GM04504 (cell line): Measurements from ENCODE around the gene AP2S1.
"Not testable (repeated sequence)": the region's sequence is repeated elsewhere in the genome, so short reads cannot be mapped to it uniquely, and the experiment has no call there.

ENCODE experiments used
- DNase-seq: peaks from one replicate; pipeline ENCODE4 v3.0.0-alpha.2; 2012; ENCODE audit warnings: low read depth

The AP2S1 gene

GRCh38 chr19:46850228-46851203 is at the start of gene AP2S1:
TSS of gene AP2S1 (minus strand) at chr19:46850846. CDS start at chr19:46850766, 80 bp downstream.
- peak; percentile 99 for DNase-seq

- DNase-seq = no peak
Measured at GRCh38 chr19:46900341-46900740, 49.7 kb upstream of the AP2S1 start.

- no peak for DNase-seq
Measured at GRCh38 chr19:46898731-46899130, 48.1 kb upstream of the AP2S1 start.

DNA sequence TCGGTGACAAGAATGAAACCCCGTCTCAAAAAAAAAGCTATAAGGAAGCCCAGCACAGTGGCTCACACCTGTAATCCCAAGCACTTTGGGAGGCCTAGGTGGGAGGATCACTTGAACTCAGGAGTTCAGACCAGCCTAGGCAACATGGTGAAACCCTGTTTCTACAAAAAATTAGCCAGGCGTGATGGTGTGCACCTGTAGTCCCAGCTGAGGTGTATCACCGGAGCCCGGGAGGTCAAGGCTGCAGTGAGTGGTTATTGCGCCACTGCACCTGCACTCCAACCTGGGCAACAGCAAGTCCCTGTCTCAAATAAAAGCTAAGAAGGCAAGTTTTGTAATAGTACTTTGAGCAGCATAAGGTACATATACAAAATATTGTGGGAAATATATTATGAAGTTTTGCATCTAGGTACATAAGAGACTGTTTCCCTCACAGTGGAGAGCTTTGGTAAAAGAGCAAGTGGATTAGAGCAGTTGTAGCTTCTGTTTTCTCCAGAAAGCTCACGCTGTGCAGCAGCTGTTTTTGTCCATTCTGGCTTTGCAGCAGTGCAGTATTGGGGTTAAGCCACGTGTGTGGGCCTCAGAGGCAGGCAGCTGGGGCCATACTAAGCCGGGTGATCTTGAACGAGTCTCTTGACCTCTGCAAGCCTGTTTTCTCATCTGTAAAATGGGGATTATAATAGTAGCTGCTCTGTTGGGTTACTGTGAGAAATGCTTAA is 45.6 kb upstream of the AP2S1 start:
- DNase-seq = no peak

GRCh38 chr19:46892252-46893179 is 41.9 kb upstream of the AP2S1 start:
- no peak for DNase-seq

DNA sequence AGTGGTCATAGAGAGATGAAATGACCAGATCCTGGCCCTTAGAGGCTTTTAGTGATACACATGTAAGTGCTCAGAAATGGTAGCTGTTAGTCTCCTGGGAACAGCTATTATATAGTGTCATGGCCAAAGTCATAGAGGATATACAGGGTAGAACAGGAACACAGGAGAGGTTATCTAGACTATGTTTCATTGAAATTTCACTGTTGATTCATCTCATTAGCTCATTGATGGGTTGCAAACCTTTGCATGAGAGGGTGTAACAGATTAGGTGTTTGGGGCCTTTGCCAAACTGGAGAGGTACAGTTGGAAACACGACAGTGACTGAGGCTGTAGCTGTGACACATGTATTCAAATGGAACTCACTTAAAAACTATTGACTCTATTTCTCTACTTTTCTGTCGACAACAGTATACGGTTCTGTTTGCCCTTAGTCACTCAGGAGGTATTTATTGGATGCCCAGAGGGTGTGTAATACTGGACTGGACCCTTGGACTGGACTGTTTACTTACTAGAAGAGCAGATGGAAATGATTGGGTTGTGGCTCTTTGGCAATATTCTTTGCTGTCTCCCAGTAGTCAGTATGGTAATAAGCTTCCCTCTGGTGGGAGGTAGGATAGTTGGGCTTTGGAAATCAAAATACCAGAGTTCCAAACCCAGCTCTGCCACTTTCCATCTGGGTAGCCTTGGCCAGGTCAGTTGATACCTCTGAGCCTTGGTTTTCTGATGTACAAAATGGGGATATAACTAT is 40.0 kb upstream of the AP2S1 start:
- DNase-seq = peak; percentile 96

DNA sequence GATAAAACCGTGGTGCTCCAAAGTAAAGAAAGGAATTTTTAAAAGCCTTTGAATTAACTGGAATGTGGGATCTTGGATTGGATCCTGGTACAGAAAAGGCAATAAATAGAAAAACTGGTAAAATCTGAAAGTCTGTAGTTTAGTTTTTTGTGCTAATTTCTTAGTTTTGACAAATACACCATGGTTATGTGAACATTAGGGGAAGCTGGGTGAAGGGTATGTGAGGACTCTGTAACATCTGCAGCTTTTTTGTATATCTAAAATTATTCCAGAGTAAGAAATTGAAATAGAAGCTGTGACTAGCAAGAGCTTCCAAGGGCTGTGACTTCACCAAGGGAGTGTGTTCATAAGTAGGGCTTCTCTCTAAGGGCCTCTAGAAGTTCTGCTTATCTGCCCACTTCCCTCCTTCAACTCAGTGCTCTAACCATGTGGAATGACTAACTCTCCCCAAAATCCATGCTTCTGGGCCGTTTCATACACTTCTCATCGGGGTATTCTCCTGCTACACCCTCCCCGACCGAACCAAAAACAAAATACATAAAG is 36.7 kb upstream of the AP2S1 start:
- no peak for DNase-seq

GRCh38 chr19:46886546-46887239 is 36.0 kb upstream of the AP2S1 start:
- DNase-seq = no peak

DNA sequence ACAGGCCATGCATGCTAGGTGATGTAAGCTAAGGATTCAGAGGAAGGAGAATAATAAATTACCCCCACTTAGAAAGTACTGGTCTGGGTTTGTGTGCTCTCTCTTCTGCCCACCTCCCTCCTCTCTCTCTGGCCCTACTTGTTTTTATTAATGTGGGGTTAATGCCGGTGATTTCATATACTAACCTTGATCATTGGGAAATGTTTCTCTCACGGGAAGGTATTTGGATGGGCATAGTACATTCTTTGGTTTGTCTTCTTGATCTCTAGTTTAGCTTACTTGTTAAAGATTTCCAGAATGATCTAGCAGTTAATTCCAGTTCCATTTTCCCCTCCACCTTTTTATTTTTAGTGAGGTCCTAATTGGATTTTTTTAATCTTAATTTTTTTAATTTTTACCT is 34.8 kb upstream of the AP2S1 start:
- DNase-seq = no peak

DNA sequence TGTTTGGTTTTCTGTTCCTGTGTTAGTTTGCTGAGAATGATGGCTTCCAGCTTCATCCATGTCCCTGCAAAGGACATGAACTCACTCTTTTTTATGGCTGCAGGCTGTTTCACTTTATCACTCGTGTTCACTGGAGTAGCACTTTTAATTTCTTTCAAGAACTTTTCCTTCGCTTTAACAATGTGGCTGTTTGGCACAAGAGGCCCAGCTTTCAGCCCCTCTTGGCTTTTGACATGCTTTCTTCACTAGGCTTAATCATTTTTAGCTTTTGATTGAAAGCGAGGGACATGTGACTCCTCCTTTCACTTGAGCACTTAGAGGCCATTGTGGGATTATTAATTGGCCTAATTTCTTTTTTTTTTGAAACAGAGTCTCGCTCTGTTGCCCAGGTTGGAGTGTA is 32.1 kb upstream of the AP2S1 start:
- not testable (repeated sequence) for DNase-seq

DNA sequence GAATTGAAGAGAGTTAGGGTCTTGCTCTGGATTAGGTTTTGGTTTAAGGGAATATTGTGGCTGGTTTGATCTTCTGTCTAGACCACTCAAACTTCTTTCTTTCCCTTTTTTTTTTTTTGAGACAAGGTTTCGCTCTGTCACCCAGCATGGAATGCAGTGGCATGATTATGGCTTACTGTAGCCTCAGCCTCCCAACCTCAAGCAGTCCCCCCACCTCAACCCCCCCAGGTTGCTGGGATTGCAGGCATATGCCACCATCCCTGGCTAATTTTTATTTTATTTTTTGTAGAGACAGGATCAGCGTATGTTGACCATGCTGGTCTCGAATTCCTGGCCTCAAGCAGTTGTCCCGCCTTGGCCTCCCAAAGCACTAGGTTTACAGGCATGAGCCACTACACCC is 31.4 kb upstream of the AP2S1 start:
- DNase-seq = no peak

DNA sequence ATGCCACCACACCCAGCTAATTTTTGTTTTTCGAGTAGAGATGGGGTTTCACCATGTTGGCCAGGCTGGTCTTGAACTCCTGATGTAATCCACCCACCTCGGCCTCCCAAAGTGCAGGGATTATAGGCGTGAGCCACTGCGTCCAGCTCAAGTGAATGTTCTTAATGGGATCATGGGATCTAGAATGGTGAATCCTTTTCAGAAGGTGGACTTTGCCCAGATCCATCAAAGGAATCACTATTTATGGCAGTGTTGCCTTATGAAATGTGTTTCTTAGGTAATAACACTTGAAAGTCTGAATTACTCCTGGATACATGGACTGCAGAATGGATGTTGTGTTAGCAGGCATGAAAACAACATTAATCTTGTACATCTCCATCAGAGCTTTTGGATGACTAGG is 30.4 kb upstream of the AP2S1 start:
- no peak for DNase-seq

- no peak for DNase-seq
Measured at GRCh38 chr19:46880431-46880830, 29.8 kb upstream of the AP2S1 start.

GRCh38 chr19:46878613-46879375 is 28.1 kb upstream of the AP2S1 start:
- peak; percentile 71 for DNase-seq

GRCh38 chr19:46875657-46876056 is 25.0 kb upstream of the AP2S1 start:
- no peak for DNase-seq

GRCh38 chr19:46875234-46875633 is 24.6 kb upstream of the AP2S1 start:
- DNase-seq = no peak

DNA sequence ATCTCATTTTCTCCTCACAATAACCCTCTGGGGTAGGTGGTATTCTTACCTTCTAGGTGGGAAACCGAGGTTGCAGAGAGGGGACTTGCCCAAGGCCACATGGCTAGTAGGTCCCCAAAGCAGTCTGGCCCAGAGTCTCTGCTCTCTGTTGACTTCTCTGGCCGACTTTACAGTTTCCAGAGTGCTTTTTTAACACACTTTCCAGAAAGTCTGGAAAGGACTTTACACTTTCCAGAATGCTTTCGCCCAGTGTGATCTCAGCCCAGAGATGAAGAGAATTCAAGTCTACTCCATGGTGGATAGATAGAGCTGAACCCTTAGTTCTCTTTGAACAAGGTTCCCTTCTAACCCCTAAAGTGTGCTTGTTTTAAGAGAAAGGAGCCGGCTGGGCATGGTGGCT is 22.3 kb upstream of the AP2S1 start:
- no peak for DNase-seq

DNA sequence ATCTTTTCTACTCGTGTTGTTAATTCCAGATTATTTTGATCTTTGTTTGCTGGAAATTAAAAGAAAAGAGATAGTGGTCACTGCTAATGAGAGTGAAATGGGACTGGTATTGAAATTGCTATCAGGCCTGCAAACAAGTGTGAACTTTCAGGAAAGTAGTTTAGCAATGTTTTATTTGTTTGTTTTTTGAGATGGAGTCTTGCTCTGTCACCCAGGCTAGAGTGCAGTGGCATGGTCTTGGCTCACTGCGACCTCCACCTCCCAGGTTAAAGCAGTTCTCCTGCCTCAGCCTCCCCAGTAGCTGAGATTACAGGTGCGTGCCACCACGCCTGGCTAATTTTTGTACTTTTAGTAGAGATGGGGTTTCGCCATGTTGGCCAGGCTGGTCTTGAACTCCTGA is 20.5 kb upstream of the AP2S1 start:
- not testable (repeated sequence) for DNase-seq

- DNase-seq = no peak
Measured at GRCh38 chr19:46868025-46868802, 17.6 kb upstream of the AP2S1 start.
